SK-N-SH (cell line): Measurements from ENCODE around the gene TNFRSF18. TPM values are rescaled to one million over a fixed set of nuclear protein-coding genes. Genes with fewer than 3 reads are reported as not detected.
A peak's percentile ranks its signal among the peaks of the same experiment; 100 is the strongest.

Experiments
- CTCF ChIA-PET: fragments of 300-600, 350-600 bp; formaldehyde crosslinking; extraction: SDS; loops from one replicate; lab custom pipeline; 2021; lab: Yijun Ruan, JAX
- POLR2A ChIA-PET: fragments of 350-600 bp; sonication (Branson Sonifier 250); formaldehyde crosslinking; extraction: SDS; loops from one replicate; lab custom pipeline; 2020; ENCODE audit warnings: antibody characterized with exemption, inconsistent platforms; lab: Yijun Ruan, JAX
- DNase-seq: peaks from one replicate; pipeline ENCODE4 v3.0.0; 2012
- H2AFZ ChIP-seq: fragments of 200-600 bp; sonication (generic); 2 replicates; pipeline ENCODE4 v1.8.1; 2016; ENCODE audit warnings: antibody characterized with exemption, mild to moderate bottlenecking, low read depth
- H3F3A ChIP-seq: fragments of 200-600 bp; sonication (generic); replicated peaks from 2 replicates; pipeline ENCODE3; 2016; ENCODE audit warnings: antibody characterized with exemption, mild to moderate bottlenecking; ENCODE audit not compliant: insufficient read depth
- H3K27ac ChIP-seq, 2 experiments: fragments of 200-500 bp in 1 of 2; fragments of 200-600 bp in 1 of 2; sonication (Bioruptor generic) in 1 of 2; sonication (generic), shearing (Covaris generic) in 1 of 2; 2 replicates each; pipeline versions ENCODE4 v1.5.1 to v1.6.1; 2014 to 2016; ENCODE audit warnings: low read depth in 2 of 2, inconsistent platforms in 1 of 2, low read length in 1 of 2, mild to moderate bottlenecking in 1 of 2, mixed read lengths in 1 of 2
- H3K27me3 ChIP-seq: fragments of 200-600 bp; sonication (generic), shearing (Covaris generic); 2 replicates; pipeline ENCODE4 v1.6.1; 2016; ENCODE audit warnings: mixed run types; ENCODE audit not compliant: insufficient read depth
- H3K36me3 ChIP-seq, 2 experiments: fragments of 200-500 bp in 1 of 2; fragments of 200-600 bp in 1 of 2; sonication (Bioruptor generic) in 1 of 2; sonication (generic) in 1 of 2; replicated peaks in 1 of 2; 2 replicates each; pipeline versions ENCODE3 to v1.5.1; 2014 to 2016; ENCODE audit warnings: low read length in 1 of 2, mild to moderate bottlenecking in 1 of 2; ENCODE audit not compliant: insufficient read depth in 2 of 2, control insufficient read depth in 1 of 2
- H3K4me1 ChIP-seq, 2 experiments: fragments of 200-500 bp in 1 of 2; fragments of 200-600 bp in 1 of 2; sonication (Bioruptor generic) in 1 of 2; sonication (generic), shearing (Covaris generic) in 1 of 2; 2 replicates each; pipeline versions ENCODE4 v1.5.1 to v1.6.1; 2014 to 2016; ENCODE audit warnings: low read depth in 1 of 2, low read length in 1 of 2, mixed run types in 1 of 2; ENCODE audit not compliant: insufficient read depth in 2 of 2, control insufficient read depth in 1 of 2
- H3K4me2 ChIP-seq: fragments of 200-600 bp; sonication (generic), shearing (Covaris generic); 2 replicates; pipeline ENCODE4 v1.6.1; 2017; ENCODE audit warnings: mixed run types
- H3K4me3 ChIP-seq, 2 experiments: fragments of 200-500 bp in 1 of 2; fragments of 200-600 bp in 1 of 2; sonication (Bioruptor generic) in 1 of 2; sonication (generic), shearing (Covaris generic) in 1 of 2; 2 replicates each; pipeline versions ENCODE4 v1.5.1 to v1.8.1; 2014 to 2016; ENCODE audit warnings: low read depth in 2 of 2, inconsistent platforms in 1 of 2, low read length in 1 of 2, mild to moderate bottlenecking in 1 of 2, mixed read lengths in 1 of 2, moderate library complexity in 1 of 2
- H3K79me2 ChIP-seq: fragments of 200-600 bp; sonication (generic); 2 replicates; pipeline ENCODE4 v1.8.1; 2017; ENCODE audit warnings: mild to moderate bottlenecking; ENCODE audit not compliant: insufficient read depth
- H3K9ac ChIP-seq: fragments of 200-600 bp; sonication (generic); 2 replicates; pipeline ENCODE4 v1.6.1; 2017; ENCODE audit warnings: mixed run types
- H3K9me2 ChIP-seq: fragments of 200-600 bp; sonication (generic); 2 replicates; pipeline ENCODE4 v1.6.1; 2017; ENCODE audit warnings: mixed run types
- H3K9me3 ChIP-seq: fragments of 200-600 bp; sonication (generic); 2 replicates; pipeline ENCODE4 v1.6.1; 2017; ENCODE audit warnings: mixed run types, mild to moderate bottlenecking, moderate library complexity
- H4K20me1 ChIP-seq: fragments of 200-600 bp; sonication (generic); 2 replicates; pipeline ENCODE4 v1.6.1; 2017; ENCODE audit warnings: mild to moderate bottlenecking, mixed run types; ENCODE audit not compliant: insufficient read depth
- FOSL2 ChIP-seq: IDR thresholded peaks from 2 replicates; pipeline ENCODE4 v1.4.0; 2012; ENCODE audit warnings: low read depth, mild to moderate bottlenecking, moderate library complexity, borderline replicate concordance
- GABPA ChIP-seq: IDR thresholded peaks from 2 replicates; pipeline ENCODE4 v1.4.0; 2012; ENCODE audit warnings: low read depth, mild to moderate bottlenecking
- GATA2 ChIP-seq: sonication (generic); formaldehyde crosslinking; IDR thresholded peaks from 2 replicates; pipeline ENCODE4 v1.5.0; 2020; ENCODE audit warnings: mild to moderate bottlenecking, missing genetic modification reagents
- JUND ChIP-seq: IDR thresholded peaks from 2 replicates; pipeline ENCODE4 v1.4.0; 2012
- MEF2A ChIP-seq: IDR thresholded peaks from 2 replicates; pipeline ENCODE4 v1.4.0; 2012; ENCODE audit warnings: low read depth, borderline replicate concordance
- POLR2AphosphoS5 ChIP-seq: IDR thresholded peaks from 2 replicates; pipeline ENCODE4 v1.6.1; 2012; ENCODE audit warnings: low read depth, low read length
- RAD21 ChIP-seq: IDR thresholded peaks from 2 replicates; pipeline ENCODE4 v1.6.1; 2012; ENCODE audit warnings: mild to moderate bottlenecking, low read length
- RCOR1 ChIP-seq: fragments of 150-350 bp; IDR thresholded peaks from 2 replicates; pipeline ENCODE4 v1.6.1; 2017; ENCODE audit warnings: antibody characterized with exemption, low read length
- RFX5 ChIP-seq: IDR thresholded peaks from 2 replicates; pipeline ENCODE4 v1.6.1; 2012; ENCODE audit warnings: mild to moderate bottlenecking, improper control_type of control experiment, low read length
- TAF1 ChIP-seq: IDR thresholded peaks from 2 replicates; pipeline ENCODE4 v1.6.1; 2012; ENCODE audit warnings: low read depth, mild to moderate bottlenecking, low read length, moderate library complexity, borderline replicate concordance
- WGBS: methylation state at CpG from one replicate; pipeline ENCODE4 v1.1.6; 2017; ENCODE audit warnings: low lambda C conversion rate; 5-methylcytosine and 5-hydroxymethylcytosine counted together
- polyA plus RNA-seq, 3 experiments: library from polyadenylated mRNA; depleted of rRNA; stranded (reverse); fragments of >200 nt; gene quantifications; 2 replicates each; pipeline ENCODE4 v1.2.3, GENCODE V29; 2012
- TF ChIP-seq, protein P1 (sequence below): fragments of 200-600 bp; sonication (generic); IDR thresholded peaks from 2 replicates; pipeline ENCODE4 v1.6.1; 2017; ENCODE audit warnings: antibody characterized with exemption, mild to moderate bottlenecking, moderate library complexity
- TF ChIP-seq, protein P2 (sequence below): IDR thresholded peaks from 2 replicates; pipeline ENCODE4 v1.4.0; 2012; ENCODE audit warnings: low read depth, borderline replicate concordance
- TF ChIP-seq, protein P3 (sequence below): IDR thresholded peaks from 2 replicates; pipeline ENCODE4 v1.6.1; 2012; ENCODE audit warnings: mild to moderate bottlenecking, low read depth, low read length, moderate library complexity

The TNFRSF18 gene
- polyA plus RNA-seq, 1 of the 3 experiments (the other 2 are of a cell fraction): 0.05 TPM

DNA sequence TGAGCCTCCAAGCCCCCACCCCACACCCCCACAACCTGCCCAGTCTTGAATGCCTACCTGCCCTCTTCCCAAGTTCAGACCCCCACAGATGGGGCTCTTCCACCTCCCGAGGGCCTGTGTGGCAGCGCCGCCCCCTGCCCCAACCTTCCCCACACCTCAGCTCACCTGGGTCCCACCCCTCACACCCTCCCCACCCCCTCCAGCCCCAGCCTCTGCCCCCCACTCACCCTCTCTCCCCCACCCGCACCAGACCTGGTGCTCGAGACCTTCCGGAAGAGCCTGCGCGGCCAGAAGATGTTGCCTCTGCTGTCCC lies 9.2 kb downstream of the TNFRSF18 start:
- CTCF ChIA-PET: interaction anchor here (3.1 kb wide), 1 partner anchor 75 kb away, joined by 14 read pairs; no protein-coding TSS in a partner anchor
- Histone ChIP-seq H3K9me3 (no peaks in the 10 kb centered on the region), H2AFZ (no peak overlapping the region), H3K4me3 (no peak overlapping the region), H3K79me2 (no peaks in the 10 kb centered on the region), H3K27ac (no peak overlapping the region), H3F3A (no peaks in the 10 kb centered on the region), H4K20me1 (no peaks in the 10 kb centered on the region), H3K27me3 (no peaks in the 10 kb centered on the region), H3K4me2 (no peak overlapping the region), H3K9ac (no peak overlapping the region), H3K9me2 (no peaks in the 10 kb centered on the region), H3K4me1 (no peaks in the 10 kb centered on the region), H3K36me3 (no peaks in the 10 kb centered on the region)
- peak; percentile 20 for DNase-seq
- WGBS: 81% methylated on average over 8 of the region's 8 CpGs
- POLR2A ChIA-PET: no interaction called here
- TF ChIP-seq GABPA (no peak), GATA2 (no peak), MEF2A (no peak), RAD21 (no peak), RFX5 (no peak), FOSL2 (no peak), TAF1 (no peak), POLR2AphosphoS5 (no peak), RCOR1 (no peak), JUND (no peak)
- TF ChIP-seq, protein P1, sequence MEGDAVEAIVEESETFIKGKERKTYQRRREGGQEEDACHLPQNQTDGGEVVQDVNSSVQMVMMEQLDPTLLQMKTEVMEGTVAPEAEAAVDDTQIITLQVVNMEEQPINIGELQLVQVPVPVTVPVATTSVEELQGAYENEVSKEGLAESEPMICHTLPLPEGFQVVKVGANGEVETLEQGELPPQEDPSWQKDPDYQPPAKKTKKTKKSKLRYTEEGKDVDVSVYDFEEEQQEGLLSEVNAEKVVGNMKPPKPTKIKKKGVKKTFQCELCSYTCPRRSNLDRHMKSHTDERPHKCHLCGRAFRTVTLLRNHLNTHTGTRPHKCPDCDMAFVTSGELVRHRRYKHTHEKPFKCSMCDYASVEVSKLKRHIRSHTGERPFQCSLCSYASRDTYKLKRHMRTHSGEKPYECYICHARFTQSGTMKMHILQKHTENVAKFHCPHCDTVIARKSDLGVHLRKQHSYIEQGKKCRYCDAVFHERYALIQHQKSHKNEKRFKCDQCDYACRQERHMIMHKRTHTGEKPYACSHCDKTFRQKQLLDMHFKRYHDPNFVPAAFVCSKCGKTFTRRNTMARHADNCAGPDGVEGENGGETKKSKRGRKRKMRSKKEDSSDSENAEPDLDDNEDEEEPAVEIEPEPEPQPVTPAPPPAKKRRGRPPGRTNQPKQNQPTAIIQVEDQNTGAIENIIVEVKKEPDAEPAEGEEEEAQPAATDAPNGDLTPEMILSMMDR: no peak
- TF ChIP-seq, protein P2, sequence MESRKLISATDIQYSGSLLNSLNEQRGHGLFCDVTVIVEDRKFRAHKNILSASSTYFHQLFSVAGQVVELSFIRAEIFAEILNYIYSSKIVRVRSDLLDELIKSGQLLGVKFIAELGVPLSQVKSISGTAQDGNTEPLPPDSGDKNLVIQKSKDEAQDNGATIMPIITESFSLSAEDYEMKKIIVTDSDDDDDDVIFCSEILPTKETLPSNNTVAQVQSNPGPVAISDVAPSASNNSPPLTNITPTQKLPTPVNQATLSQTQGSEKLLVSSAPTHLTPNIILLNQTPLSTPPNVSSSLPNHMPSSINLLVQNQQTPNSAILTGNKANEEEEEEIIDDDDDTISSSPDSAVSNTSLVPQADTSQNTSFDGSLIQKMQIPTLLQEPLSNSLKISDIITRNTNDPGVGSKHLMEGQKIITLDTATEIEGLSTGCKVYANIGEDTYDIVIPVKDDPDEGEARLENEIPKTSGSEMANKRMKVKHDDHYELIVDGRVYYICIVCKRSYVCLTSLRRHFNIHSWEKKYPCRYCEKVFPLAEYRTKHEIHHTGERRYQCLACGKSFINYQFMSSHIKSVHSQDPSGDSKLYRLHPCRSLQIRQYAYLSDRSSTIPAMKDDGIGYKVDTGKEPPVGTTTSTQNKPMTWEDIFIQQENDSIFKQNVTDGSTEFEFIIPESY: no peak
- TF ChIP-seq, protein P3, sequence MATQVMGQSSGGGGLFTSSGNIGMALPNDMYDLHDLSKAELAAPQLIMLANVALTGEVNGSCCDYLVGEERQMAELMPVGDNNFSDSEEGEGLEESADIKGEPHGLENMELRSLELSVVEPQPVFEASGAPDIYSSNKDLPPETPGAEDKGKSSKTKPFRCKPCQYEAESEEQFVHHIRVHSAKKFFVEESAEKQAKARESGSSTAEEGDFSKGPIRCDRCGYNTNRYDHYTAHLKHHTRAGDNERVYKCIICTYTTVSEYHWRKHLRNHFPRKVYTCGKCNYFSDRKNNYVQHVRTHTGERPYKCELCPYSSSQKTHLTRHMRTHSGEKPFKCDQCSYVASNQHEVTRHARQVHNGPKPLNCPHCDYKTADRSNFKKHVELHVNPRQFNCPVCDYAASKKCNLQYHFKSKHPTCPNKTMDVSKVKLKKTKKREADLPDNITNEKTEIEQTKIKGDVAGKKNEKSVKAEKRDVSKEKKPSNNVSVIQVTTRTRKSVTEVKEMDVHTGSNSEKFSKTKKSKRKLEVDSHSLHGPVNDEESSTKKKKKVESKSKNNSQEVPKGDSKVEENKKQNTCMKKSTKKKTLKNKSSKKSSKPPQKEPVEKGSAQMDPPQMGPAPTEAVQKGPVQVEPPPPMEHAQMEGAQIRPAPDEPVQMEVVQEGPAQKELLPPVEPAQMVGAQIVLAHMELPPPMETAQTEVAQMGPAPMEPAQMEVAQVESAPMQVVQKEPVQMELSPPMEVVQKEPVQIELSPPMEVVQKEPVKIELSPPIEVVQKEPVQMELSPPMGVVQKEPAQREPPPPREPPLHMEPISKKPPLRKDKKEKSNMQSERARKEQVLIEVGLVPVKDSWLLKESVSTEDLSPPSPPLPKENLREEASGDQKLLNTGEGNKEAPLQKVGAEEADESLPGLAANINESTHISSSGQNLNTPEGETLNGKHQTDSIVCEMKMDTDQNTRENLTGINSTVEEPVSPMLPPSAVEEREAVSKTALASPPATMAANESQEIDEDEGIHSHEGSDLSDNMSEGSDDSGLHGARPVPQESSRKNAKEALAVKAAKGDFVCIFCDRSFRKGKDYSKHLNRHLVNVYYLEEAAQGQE: no peak
